ENCODE data around the gene MIEN1. TPM values are rescaled to one million over a fixed set of nuclear protein-coding genes. Genes with fewer than 3 reads are reported as not detected.

Gene MIEN1
- total RNA-seq, 1 experiment from 2014 or later = 40.6 TPM

GRCh38 chr17:39756380-39757079 lies 26.2 kb upstream of the MIEN1 start:
- no peaks in the 10 kb centered on the region for H3K9me3 Mint-ChIP-seq
- no peak overlapping the region for H3K4me3 Mint-ChIP-seq
- H3K36me3 Mint-ChIP-seq = no peaks in the 10 kb centered on the region
- DNase-seq (ENCODE audit: low spot score) = no peak
- ATAC-seq = no peak
- peaks cover 36% of the 10 kb centered on the region for H3K4me1 Mint-ChIP-seq
- ChIA-PET CTCF (interaction anchor here (0.7 to 9.2 kb wide), 8 partner anchors 24 to 135 kb away, joined by 3 to 130 read pairs (median 13); partner anchors contain the start of genes MIEN1 and PGAP3), POLR2A (interaction anchor here (1.9 kb wide), 1 partner anchor 17 kb away, joined by 6 read pairs; no protein-coding TSS in a partner anchor)
- no peak for TF ChIP-seq GRHL2 (CRISPR knock-in tag; IDR thresholded peaks at IDR 0.05; ENCODE audit: insufficient replicate concordance, severe bottlenecking)
- no peak for TF ChIP-seq PRDM15 (CRISPR knock-in tag; IDR thresholded peaks at IDR 0.05)
- no peak for TF ChIP-seq FOXP4 (CRISPR knock-in tag; IDR thresholded peaks at IDR 0.05)
- TF ChIP-seq STAT6 (CRISPR knock-in tag; conservative IDR thresholded peaks at IDR 0.05; ENCODE audit: low read depth) = no peak
- TF ChIP-seq MAX (CRISPR knock-in tag; IDR thresholded peaks at IDR 0.05) = 0 out of 2 replicates have a peak, but pooled peaks have one; percentile 23
- peak; percentile 45; the same call in 1 of the 2 replicates for TF ChIP-seq ZNF281 (CRISPR knock-in tag; IDR thresholded peaks at IDR 0.05)
- peaks cover 19% of the 10 kb centered on the region for H3K27me3 Mint-ChIP-seq (ENCODE audit: low read depth)
- no peak overlapping the region for H3K27ac Mint-ChIP-seq

GRCh38 chr17:39755554-39756379 lies 25.4 kb upstream of the MIEN1 start:
- Mint-ChIP-seq H3K27me3 (ENCODE audit: low read depth) (peaks cover 19% of the 10 kb centered on the region), H3K4me1 (peaks cover 44% of the 10 kb centered on the region), H3K9me3 (no peaks in the 10 kb centered on the region), H3K27ac (peak overlapping the region; percentile 39; the same call in 1 of the 2 replicates), H3K36me3 (no peaks in the 10 kb centered on the region), H3K4me3 (peak overlapping the region; percentile 61)
- POLR2A ChIA-PET = interaction anchor here (0.6 to 1.9 kb wide), 2 partner anchors 16 to 428 kb away, joined by 6 read pairs; no protein-coding TSS in a partner anchor
- TF ChIP-seq MXD4 (CRISPR knock-in tag; IDR thresholded peaks at IDR 0.05; ENCODE audit: borderline replicate concordance) (no peak), PRDM15 (CRISPR knock-in tag; IDR thresholded peaks at IDR 0.05) (no peak)
- ATAC-seq (no peak), DNase-seq (ENCODE audit: low spot score) (no peak)
- CTCF ChIA-PET = interaction anchor here (0.6 to 9.2 kb wide), 20 partner anchors 11 to 134 kb away, joined by 3 to 130 read pairs (median 5); partner anchors contain the start of genes ERBB2, MIEN1 and PGAP3

All from WTC11 (cell line).